Astrocyte (in vitro differentiated cells and primary cell): ENCODE results near the gene HSD17B12. TPM values are rescaled to one million over a fixed set of nuclear protein-coding genes. Genes with fewer than 3 reads are reported as not detected.

Experiments
- DNase-seq: peaks from one replicate; pipeline ENCODE4 v3.0.0-alpha.2; 2010; ENCODE audit warnings: low read depth
- FAIRE-seq: peaks from 2 replicates; lab custom pipeline; 2011; peaks lifted over from hg19 to GRCh38; lab: Jason Lieb, UNC
- H2AFZ ChIP-seq: 2 replicates; pipeline ENCODE4 v1.6.0; 2012; ENCODE audit warnings: low read depth, low read length, inconsistent platforms
- H3K27ac ChIP-seq: 2 replicates; pipeline ENCODE4 v1.5.1; 2011; ENCODE audit warnings: low read depth, low read length, inconsistent platforms
- H3K27me3 ChIP-seq: 2 replicates; pipeline ENCODE4 v1.6.0; 2011; ENCODE audit warnings: low read length, inconsistent platforms; ENCODE audit not compliant: insufficient read depth
- H3K36me3 ChIP-seq: 2 replicates; pipeline ENCODE4 v1.5.1; 2011; ENCODE audit warnings: low read length, inconsistent platforms; ENCODE audit not compliant: insufficient read depth
- H3K4me1 ChIP-seq: 2 replicates; pipeline ENCODE4 v1.5.1; 2011; ENCODE audit warnings: low read length, inconsistent platforms; ENCODE audit not compliant: insufficient read depth
- H3K4me2 ChIP-seq: 2 replicates; pipeline ENCODE4 v1.6.0; 2012; ENCODE audit warnings: low read length, inconsistent platforms
- H3K4me3 ChIP-seq: 2 replicates; pipeline ENCODE4 v1.5.1; 2011; ENCODE audit warnings: low read depth, mild to moderate bottlenecking, low read length, inconsistent platforms; ENCODE audit not compliant: insufficient read depth
- H3K79me2 ChIP-seq: 2 replicates; pipeline ENCODE4 v1.6.0; 2012; ENCODE audit warnings: mild to moderate bottlenecking, low read length, inconsistent platforms; ENCODE audit not compliant: insufficient read depth
- H3K9ac ChIP-seq: 2 replicates; pipeline ENCODE4 v1.6.0; 2012; ENCODE audit warnings: mild to moderate bottlenecking, low read length, inconsistent platforms
- H3K9me3 ChIP-seq: 2 replicates; pipeline ENCODE4 v1.5.1; 2012; ENCODE audit warnings: low read depth, mild to moderate bottlenecking, low read length, inconsistent platforms; ENCODE audit not compliant: insufficient read depth
- H4K20me1 ChIP-seq: 2 replicates; pipeline ENCODE4 v1.6.0; 2012; ENCODE audit warnings: low read length, inconsistent platforms; ENCODE audit not compliant: insufficient read depth
- H3K27ac Mint-ChIP-seq: one replicate; pipeline ENCODE4 v1.8.0; 2021; ENCODE audit warnings: mild to moderate bottlenecking, mixed read lengths; ENCODE audit not compliant: unreplicated experiment
- H3K27me3 Mint-ChIP-seq: one replicate; pipeline ENCODE4 v1.8.0; 2021; ENCODE audit warnings: low read depth, mixed read lengths; ENCODE audit not compliant: unreplicated experiment
- H3K36me3 Mint-ChIP-seq: one replicate; pipeline ENCODE4 v1.8.0; 2021; ENCODE audit warnings: low read depth, mixed read lengths; ENCODE audit not compliant: unreplicated experiment
- H3K4me1 Mint-ChIP-seq: one replicate; pipeline ENCODE4 v1.8.0; 2021; ENCODE audit warnings: low read depth, mixed read lengths; ENCODE audit not compliant: unreplicated experiment
- H3K4me3 Mint-ChIP-seq: one replicate; pipeline ENCODE4 v1.8.0; 2021; ENCODE audit warnings: mild to moderate bottlenecking, moderate library complexity, mixed read lengths; ENCODE audit not compliant: unreplicated experiment
- H3K9me3 Mint-ChIP-seq: one replicate; pipeline ENCODE4 v1.8.0; 2021; ENCODE audit warnings: mild to moderate bottlenecking, mixed read lengths; ENCODE audit not compliant: unreplicated experiment
- EZH2 ChIP-seq: IDR thresholded peaks from 2 replicates; pipeline ENCODE4 v1.6.1; 2012; ENCODE audit warnings: mild to moderate bottlenecking, low read length, inconsistent platforms; ENCODE audit not compliant: insufficient read depth
- total RNA-seq: library from RNA; stranded (reverse); gene quantifications from 2 replicates; pipeline ENCODE4 v1.2.1, GENCODE V29; 2021
- TF ChIP-seq, protein P1 (sequence below): IDR thresholded peaks from 2 replicates; pipeline ENCODE4 v1.5.1; 2011; ENCODE audit warnings: low read depth, mild to moderate bottlenecking, inconsistent platforms, low read length, moderate library complexity; ENCODE audit not compliant: insufficient read depth

HSD17B12 gene
- total RNA-seq, 1 donor from 2014 or later: 132 TPM

DNA sequence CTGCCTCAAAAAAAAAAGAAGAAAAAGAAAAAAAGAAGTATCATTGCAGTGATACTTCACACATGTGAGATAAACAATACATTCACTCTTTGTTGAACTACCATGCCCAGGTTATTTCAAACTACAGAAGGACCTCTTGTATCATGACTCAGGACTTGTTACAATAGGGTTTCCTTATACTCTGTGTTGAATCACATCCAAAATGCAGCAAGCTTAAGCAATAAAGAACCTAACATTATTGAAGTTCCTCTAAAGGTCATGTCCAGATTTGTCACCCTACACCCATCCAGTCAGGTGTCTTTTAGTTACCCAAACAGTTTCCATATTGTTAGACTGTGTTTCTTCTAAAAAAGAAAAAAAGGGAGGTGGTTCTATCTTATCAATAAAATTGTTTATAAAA, 173.2 kb downstream of the HSD17B12 start:
- Histone ChIP-seq H3K9ac (no peak overlapping the region), H3K4me1 (no peaks in the 10 kb centered on the region), H3K79me2 (no peaks in the 10 kb centered on the region), H3K4me3 (no peak overlapping the region), H2AFZ (no peak overlapping the region), H3K4me2 (no peak overlapping the region), H3K27me3 (no peaks in the 10 kb centered on the region), H3K9me3 (no peaks in the 10 kb centered on the region), H4K20me1 (no peaks in the 10 kb centered on the region), H3K27ac (no peak overlapping the region), H3K36me3 (peaks cover 5% of the 10 kb centered on the region)
- TF ChIP-seq, protein P1, sequence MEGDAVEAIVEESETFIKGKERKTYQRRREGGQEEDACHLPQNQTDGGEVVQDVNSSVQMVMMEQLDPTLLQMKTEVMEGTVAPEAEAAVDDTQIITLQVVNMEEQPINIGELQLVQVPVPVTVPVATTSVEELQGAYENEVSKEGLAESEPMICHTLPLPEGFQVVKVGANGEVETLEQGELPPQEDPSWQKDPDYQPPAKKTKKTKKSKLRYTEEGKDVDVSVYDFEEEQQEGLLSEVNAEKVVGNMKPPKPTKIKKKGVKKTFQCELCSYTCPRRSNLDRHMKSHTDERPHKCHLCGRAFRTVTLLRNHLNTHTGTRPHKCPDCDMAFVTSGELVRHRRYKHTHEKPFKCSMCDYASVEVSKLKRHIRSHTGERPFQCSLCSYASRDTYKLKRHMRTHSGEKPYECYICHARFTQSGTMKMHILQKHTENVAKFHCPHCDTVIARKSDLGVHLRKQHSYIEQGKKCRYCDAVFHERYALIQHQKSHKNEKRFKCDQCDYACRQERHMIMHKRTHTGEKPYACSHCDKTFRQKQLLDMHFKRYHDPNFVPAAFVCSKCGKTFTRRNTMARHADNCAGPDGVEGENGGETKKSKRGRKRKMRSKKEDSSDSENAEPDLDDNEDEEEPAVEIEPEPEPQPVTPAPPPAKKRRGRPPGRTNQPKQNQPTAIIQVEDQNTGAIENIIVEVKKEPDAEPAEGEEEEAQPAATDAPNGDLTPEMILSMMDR: no peak
- no peak for TF ChIP-seq EZH2
- Mint-ChIP-seq H3K4me1 (peaks cover under 1% of the 10 kb centered on the region), H3K27ac (no peak overlapping the region), H3K9me3 (no peaks in the 10 kb centered on the region), H3K27me3 (no peaks in the 10 kb centered on the region), H3K4me3 (no peak overlapping the region), H3K36me3 (peaks cover 5% of the 10 kb centered on the region)
- FAIRE-seq: no peak
- no peak for DNase-seq

DNA sequence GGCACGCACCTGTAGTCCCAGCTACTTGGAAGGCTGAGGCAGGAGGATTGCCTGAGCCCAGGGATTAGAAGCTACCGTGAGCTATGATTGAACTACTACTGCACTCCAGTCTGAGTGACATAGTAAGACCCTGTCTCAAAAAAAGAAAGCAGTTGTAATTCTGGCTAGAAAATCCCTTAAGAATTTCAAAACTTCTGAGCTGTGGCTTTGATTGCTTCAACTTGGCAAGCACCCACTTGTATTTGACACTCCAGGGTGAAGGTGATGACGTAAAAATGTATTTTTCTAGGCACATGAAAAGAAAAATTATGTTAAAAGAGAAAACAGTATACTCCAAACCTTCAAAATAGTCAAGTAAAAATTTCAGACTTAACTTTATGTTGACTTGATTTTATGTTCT, 176.5 kb downstream of the HSD17B12 start:
- Histone ChIP-seq H3K79me2 (no peaks in the 10 kb centered on the region), H3K36me3 (peaks cover 5% of the 10 kb centered on the region), H3K4me2 (no peak overlapping the region), H4K20me1 (no peaks in the 10 kb centered on the region), H3K4me1 (no peaks in the 10 kb centered on the region), H3K9me3 (no peaks in the 10 kb centered on the region), H3K4me3 (no peak overlapping the region), H3K27me3 (no peaks in the 10 kb centered on the region), H3K27ac (no peak overlapping the region), H2AFZ (no peak overlapping the region), H3K9ac (no peak overlapping the region)
- no peaks in the 10 kb centered on the region for H3K27me3 Mint-ChIP-seq
- no peaks in the 10 kb centered on the region for H3K4me1 Mint-ChIP-seq
- FAIRE-seq (no peak), DNase-seq (no peak)
- H3K4me3 Mint-ChIP-seq: no peak overlapping the region
- no peaks in the 10 kb centered on the region for H3K9me3 Mint-ChIP-seq
- TF ChIP-seq, protein P1: no peak
- TF ChIP-seq EZH2: no peak
- peaks cover 4% of the 10 kb centered on the region for H3K36me3 Mint-ChIP-seq
- no peak overlapping the region for H3K27ac Mint-ChIP-seq

DNA sequence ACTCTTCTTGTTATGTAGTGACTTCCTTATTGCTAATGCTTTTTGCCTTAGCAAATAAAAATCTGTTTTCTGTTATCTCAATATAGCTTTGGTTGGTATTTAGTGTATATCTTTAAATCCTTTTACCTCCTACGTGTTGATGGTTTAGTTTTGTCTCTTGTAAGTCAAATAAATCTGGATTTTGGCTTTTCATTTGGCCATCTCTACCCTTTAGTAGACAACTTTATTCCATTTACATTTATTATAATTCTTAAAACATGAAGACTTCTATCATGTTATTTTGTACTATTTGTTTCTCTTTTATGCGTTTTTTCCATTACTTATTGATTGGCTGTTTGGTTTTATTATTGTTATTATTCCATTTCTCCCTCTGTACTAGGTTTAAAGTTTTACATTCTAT, 180.6 kb downstream of the HSD17B12 start:
- Histone ChIP-seq H3K36me3 (no peaks in the 10 kb centered on the region), H3K79me2 (no peaks in the 10 kb centered on the region), H3K4me1 (no peaks in the 10 kb centered on the region), H3K4me3 (no peak overlapping the region), H3K27me3 (no peaks in the 10 kb centered on the region), H3K4me2 (no peak overlapping the region), H2AFZ (no peak overlapping the region), H3K9me3 (no peaks in the 10 kb centered on the region), H3K9ac (no peak overlapping the region), H4K20me1 (no peaks in the 10 kb centered on the region), H3K27ac (no peak overlapping the region)
- H3K4me3 Mint-ChIP-seq: no peak overlapping the region
- DNase-seq (no peak), FAIRE-seq (no peak)
- no peak overlapping the region for H3K27ac Mint-ChIP-seq
- H3K9me3 Mint-ChIP-seq: no peaks in the 10 kb centered on the region
- H3K4me1 Mint-ChIP-seq: peaks cover 5% of the 10 kb centered on the region
- TF ChIP-seq, protein P1: no peak
- no peak for TF ChIP-seq EZH2
- peaks cover 4% of the 10 kb centered on the region for H3K36me3 Mint-ChIP-seq
- H3K27me3 Mint-ChIP-seq: no peaks in the 10 kb centered on the region
